Activated CD4-positive, alpha-beta T cell treated with anti-CD3 and anti-CD28 coated beads for 36 hours (primary cell): ENCODE results near the gene JMJD6. TPM values are rescaled to one million over a fixed set of nuclear protein-coding genes. Genes with fewer than 3 reads are reported as not detected.
"Not testable (repeated sequence)": the region's sequence is repeated elsewhere in the genome, so short reads cannot be mapped to it uniquely, and the experiment has no call there.

Experiments used
- ATAC-seq: fragments of 200-7000 bp; cut with Tn5 transposase; one replicate; pipeline ENCODE4 v1.10.0; 2021; ENCODE audit warnings: mild to moderate bottlenecking, moderate library complexity
- CTCF ChIA-PET: fragments of 350-600 bp; sonication (Branson Sonifier 250); formaldehyde crosslinking; loops from one replicate; lab custom pipeline; 2021; ENCODE audit warnings: antibody characterized with exemption; lab: Charles Lee
- POLR2A ChIA-PET: fragments of 350-600 bp; sonication (Branson Sonifier 250); formaldehyde crosslinking; loops from one replicate; lab custom pipeline; 2021; ENCODE audit warnings: antibody characterized with exemption, inconsistent platforms; lab: Charles Lee
- DNase-seq: peaks from one replicate; pipeline ENCODE4 v3.0.0-alpha.2; 2020
- H3K27ac Mint-ChIP-seq: one replicate; pipeline ENCODE4 v1.8.0; 2021; ENCODE audit warnings: mixed read lengths
- H3K27me3 Mint-ChIP-seq: one replicate; pipeline ENCODE4 v1.8.0; 2021; ENCODE audit warnings: mixed read lengths
- H3K36me3 Mint-ChIP-seq: one replicate; pipeline ENCODE4 v1.8.0; 2021; ENCODE audit warnings: low read depth, mixed read lengths
- H3K4me1 Mint-ChIP-seq: one replicate; pipeline ENCODE4 v1.8.0; 2021; ENCODE audit warnings: mixed read lengths
- H3K4me3 Mint-ChIP-seq: one replicate; pipeline ENCODE4 v1.8.0; 2021; ENCODE audit warnings: mild to moderate bottlenecking, moderate library complexity, mixed read lengths
- H3K9me3 Mint-ChIP-seq: one replicate; pipeline ENCODE4 v1.8.0; 2021; ENCODE audit warnings: low read depth, mixed read lengths
- intact Hi-C, 2 experiments: fragments of 100-400 bp; cut with DNase I in 1 of 2; cut with micrococcal nuclease in 1 of 2; formaldehyde crosslinking; loops; one replicate each; pipeline versions ENCODE4 v1.14.2 to v1.15.1; 2022 to 2024; cut with DNase I, micrococcal nuclease
- total RNA-seq, 2 experiments: library from RNA; stranded (reverse); gene quantifications; one replicate each; pipeline ENCODE4 v1.2.3, GENCODE V29; 2021

Gene JMJD6
- total RNA-seq, 2 experiments from 2014 or later: 51.3 to 65.5 TPM

- Mint-ChIP-seq H3K27me3 (no peaks in the 10 kb centered on the region), H3K4me1 (peaks cover 40% of the 10 kb centered on the region), H3K36me3 (peaks cover 59% of the 10 kb centered on the region), H3K9me3 (no peaks in the 10 kb centered on the region), H3K27ac (peak overlapping the region; percentile 81), H3K4me3 (peak overlapping the region; percentile 9)
- peak; percentile 76 for DNase-seq
- ChIA-PET POLR2A (interaction anchor here (0.6 to 1.3 kb wide), 2 partner anchors 10 to 37 kb away, joined by 4 to 6 read pairs; partner anchors contain the start of genes JMJD6 and METTL23), CTCF (interaction anchor here (0.7 to 1.8 kb wide), 7 partner anchors 10 to 269 kb away, joined by 3 to 7 read pairs (median 4); partner anchors contain the start of genes JMJD6 and METTL23)
- intact Hi-C loops: loop anchor here (1.0 to 10.0 kb wide), 3 partner anchors 10 to 191 kb away; partner anchors contain the start of genes JMJD6 (in 2 of the 2) and METTL23 (in 2 of the 2)
- peak; percentile 84 for ATAC-seq
These were observed 10.1 kb downstream of the JMJD6 start for GRCh38 chr17:76716146-76716838.

DNA sequence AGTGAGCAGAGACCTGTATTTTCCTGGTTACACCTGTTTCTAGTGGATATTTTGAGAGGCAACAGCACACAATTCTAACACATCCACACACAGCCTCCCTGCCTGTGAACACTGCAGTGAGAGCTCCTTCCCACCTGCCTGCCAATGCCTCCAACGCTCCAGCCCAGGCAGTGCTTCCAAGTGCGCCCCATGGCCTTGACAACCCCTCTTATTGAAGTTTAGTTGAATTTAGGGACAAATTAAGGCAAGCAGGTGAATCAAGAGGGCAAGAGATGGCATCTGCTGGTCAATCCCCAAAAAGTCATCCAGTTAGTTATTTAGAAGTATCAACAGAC, 10.9 kb downstream of the JMJD6 start:
- Mint-ChIP-seq H3K4me1 (peaks cover 39% of the 10 kb centered on the region), H3K9me3 (no peaks in the 10 kb centered on the region), H3K27ac (peak overlapping the region; percentile 81), H3K27me3 (no peaks in the 10 kb centered on the region), H3K4me3 (no peak overlapping the region), H3K36me3 (peaks cover 51% of the 10 kb centered on the region)
- DNase-seq: no peak
- ChIA-PET POLR2A (interaction anchor here (1.3 kb wide), 1 partner anchor 11 kb away, joined by 6 read pairs; the partner anchor contains the start of genes JMJD6 and METTL23), CTCF (interaction anchor here (1.0 to 4.8 kb wide), 5 partner anchors 9 to 192 kb away, joined by 3 to 22 read pairs (median 6); partner anchors contain the start of genes JMJD6 and METTL23)
- ATAC-seq: no peak
- intact Hi-C loops: loop anchor here (2.0 to 10.0 kb wide), 2 partner anchors 191 to 193 kb away; no protein-coding TSS in a partner anchor

DNA sequence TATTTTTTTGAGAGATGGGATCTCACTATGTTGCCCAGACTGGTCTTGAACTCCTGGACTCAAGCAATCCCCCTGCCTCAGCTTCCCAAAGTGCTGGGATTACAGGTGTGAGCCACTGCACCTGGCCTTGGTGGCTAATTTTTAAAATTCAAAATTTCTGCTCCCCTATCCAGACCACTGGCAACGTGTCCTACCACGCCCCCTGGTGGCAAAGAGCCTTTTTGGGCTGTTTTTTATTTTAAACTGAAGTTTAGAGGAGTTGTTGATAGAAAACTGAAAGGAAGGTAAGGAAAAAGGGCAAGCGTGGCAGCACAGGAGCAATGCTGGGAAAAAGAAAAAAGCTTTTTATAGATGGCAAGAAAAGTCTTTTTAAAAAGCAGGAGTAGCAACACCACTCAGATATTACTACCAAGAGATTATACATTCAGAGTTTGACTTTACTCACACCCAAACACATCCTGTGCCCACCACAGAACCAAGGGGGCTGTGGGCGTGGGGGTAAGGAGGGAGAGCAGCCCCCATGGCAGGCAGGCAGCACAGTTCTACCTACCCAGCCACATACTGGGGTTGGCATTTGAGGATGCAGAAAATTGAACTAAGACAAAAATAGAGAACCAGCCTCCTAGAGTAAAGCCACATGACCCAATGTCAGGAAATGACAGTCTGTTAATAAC, 11.4 kb downstream of the JMJD6 start:
- H3K36me3 Mint-ChIP-seq: peaks cover 46% of the 10 kb centered on the region
- no peaks in the 10 kb centered on the region for H3K9me3 Mint-ChIP-seq
- DNase-seq: peak; percentile 87
- no peak for ATAC-seq
- ChIA-PET POLR2A (no interaction called here), CTCF (interaction anchor here (0.6 to 4.8 kb wide), 10 partner anchors 9 to 1383 kb away, joined by 3 to 22 read pairs (median 4); partner anchors contain the start of genes JMJD6 and METTL23)
- H3K4me1 Mint-ChIP-seq: peaks cover 38% of the 10 kb centered on the region
- peak overlapping the region; percentile 68 for H3K27ac Mint-ChIP-seq
- H3K4me3 Mint-ChIP-seq: no peak overlapping the region
- intact Hi-C loops: loop anchor here (2.0 to 10.0 kb wide), 4 partner anchors 158 to 333 kb away; partner anchors contain the start of gene SPHK1 (in 1 of the 2)
- H3K27me3 Mint-ChIP-seq: no peaks in the 10 kb centered on the region

GRCh38 chr17:76714336-76714735, 12.1 kb downstream of the JMJD6 start:
- no peaks in the 10 kb centered on the region for H3K9me3 Mint-ChIP-seq
- peaks cover 43% of the 10 kb centered on the region for H3K4me1 Mint-ChIP-seq
- ATAC-seq (no peak), DNase-seq (no peak)
- ChIA-PET POLR2A (interaction anchor here (1.7 to 1.8 kb wide), 2 partner anchors 12 to 18 kb away, joined by 3 to 5 read pairs; partner anchors contain the start of genes JMJD6 and METTL23), CTCF (interaction anchor here (0.6 to 4.8 kb wide), 20 partner anchors 9 to 1382 kb away, joined by 3 to 22 read pairs (median 4); partner anchors contain the start of genes JMJD6, METTL23 and MFSD11)
- no peak overlapping the region for H3K4me3 Mint-ChIP-seq
- intact Hi-C loops: loop anchor here (2.0 to 10.0 kb wide), 4 partner anchors 157 to 332 kb away; partner anchors contain the start of gene SPHK1 (in 1 of the 2)
- H3K36me3 Mint-ChIP-seq: peaks cover 40% of the 10 kb centered on the region
- H3K27me3 Mint-ChIP-seq: no peaks in the 10 kb centered on the region
- H3K27ac Mint-ChIP-seq: no peak overlapping the region

DNA sequence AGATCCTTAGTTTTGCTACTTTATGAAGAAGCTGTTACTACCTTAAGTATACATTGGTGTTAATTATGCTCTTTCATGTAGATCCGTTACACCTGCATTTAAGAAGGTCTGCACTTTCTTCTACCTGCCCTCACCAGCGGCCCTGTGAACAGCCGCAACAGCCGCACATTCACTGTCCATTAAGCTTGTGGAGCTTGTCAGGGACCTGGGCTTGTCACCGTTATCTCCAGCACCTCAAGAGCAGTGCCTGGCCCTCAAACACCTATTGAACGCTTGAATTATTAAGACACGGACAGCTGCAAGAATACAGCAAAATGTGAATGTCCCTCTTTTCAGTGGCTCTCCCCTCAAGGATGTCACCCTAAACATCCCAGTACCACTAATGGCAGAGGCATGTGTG, 12.6 kb downstream of the JMJD6 start:
- H3K4me3 Mint-ChIP-seq: no peak overlapping the region
- H3K9me3 Mint-ChIP-seq: no peaks in the 10 kb centered on the region
- intact Hi-C loops: loop anchor here (2.0 to 10.0 kb wide), 4 partner anchors 156 to 331 kb away; partner anchors contain the start of gene SPHK1 (in 1 of the 2)
- CTCF ChIA-PET: interaction anchor here (0.6 to 4.8 kb wide), 25 partner anchors 8 to 374 kb away, joined by 3 to 22 read pairs (median 4); partner anchors contain the start of genes JMJD6, METTL23 and MFSD11
- no peak for ATAC-seq
- no peaks in the 10 kb centered on the region for H3K27me3 Mint-ChIP-seq
- POLR2A ChIA-PET: interaction anchor here (1.3 to 1.8 kb wide), 3 partner anchors 11 to 19 kb away, joined by 3 to 8 read pairs (median 5); partner anchors contain the start of genes JMJD6 and METTL23
- H3K4me1 Mint-ChIP-seq: peaks cover 44% of the 10 kb centered on the region
- no peak for DNase-seq
- peaks cover 35% of the 10 kb centered on the region for H3K36me3 Mint-ChIP-seq
- H3K27ac Mint-ChIP-seq: no peak overlapping the region

DNA sequence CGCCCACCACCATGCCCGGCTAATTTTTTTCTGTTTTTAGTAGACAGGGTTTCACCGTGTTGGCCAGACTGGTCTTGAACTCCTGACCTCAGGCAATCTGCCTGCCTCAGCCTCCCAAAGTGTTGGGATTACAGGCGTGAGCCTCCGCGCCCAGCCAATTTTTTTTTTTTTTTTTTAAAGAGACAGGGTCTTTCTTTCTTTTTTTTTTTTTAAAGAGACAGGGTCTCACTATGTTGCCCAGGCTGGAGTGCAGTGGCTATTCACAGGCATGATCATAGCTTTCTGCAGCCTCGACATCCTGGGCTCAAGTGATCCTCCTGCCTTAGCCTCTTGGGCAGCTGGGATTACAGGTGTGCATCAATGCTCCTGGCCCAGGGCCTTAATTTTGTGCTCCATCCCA, 14.1 kb downstream of the JMJD6 start:
- CTCF ChIA-PET: interaction anchor here (0.6 to 4.8 kb wide), 10 partner anchors 12 to 679 kb away, joined by 3 to 22 read pairs (median 6); partner anchors contain the start of genes JMJD6 and METTL23
- H3K27me3 Mint-ChIP-seq, H3K9me3 Mint-ChIP-seq, ATAC-seq, DNase-seq, H3K27ac Mint-ChIP-seq, H3K4me3 Mint-ChIP-seq: not testable (repeated sequence)
- peaks cover 44% of the 10 kb centered on the region for H3K4me1 Mint-ChIP-seq
- POLR2A ChIA-PET: interaction anchor here (0.7 to 1.8 kb wide), 3 partner anchors 12 to 24 kb away, joined by 3 to 8 read pairs (median 3); partner anchors contain the start of genes JMJD6 and METTL23
- H3K36me3 Mint-ChIP-seq: peaks cover 25% of the 10 kb centered on the region
- intact Hi-C loops: loop anchor here (5.0 to 10.0 kb wide), 3 partner anchors 155 to 330 kb away; partner anchors contain the start of gene SPHK1 (in 1 of the 2)

- peaks cover 15% of the 10 kb centered on the region for H3K36me3 Mint-ChIP-seq
- intact Hi-C loops: loop anchor here (1.0 to 10.0 kb wide), 5 partner anchors 15 to 329 kb away; partner anchors contain the start of genes JMJD6 (in 1 of the 2), METTL23 (in 1 of the 2) and SPHK1 (in 1 of the 2)
- DNase-seq (peak; percentile 81), ATAC-seq (peak; percentile 74)
- CTCF ChIA-PET: interaction anchor here (0.7 to 4.8 kb wide), 6 partner anchors 14 to 155 kb away, joined by 3 to 22 read pairs (median 4); partner anchors contain the start of genes JMJD6 and METTL23
- no peaks in the 10 kb centered on the region for H3K9me3 Mint-ChIP-seq
- POLR2A ChIA-PET: interaction anchor here (0.6 kb wide), 1 partner anchor 8 kb away, joined by 3 read pairs; no protein-coding TSS in a partner anchor
- H3K27me3 Mint-ChIP-seq: no peaks in the 10 kb centered on the region
- peak within 1 kb of the TSS; percentile 67 for H3K4me3 Mint-ChIP-seq
- H3K4me1 Mint-ChIP-seq: peaks cover 38% of the 10 kb centered on the region
- no peak within 1 kb of the TSS for H3K27ac Mint-ChIP-seq
These were observed 15.4 kb downstream of the JMJD6 start, which contains the start of gene MXRA7 for GRCh38 chr17:76710863-76711611. MXRA7 (minus strand) TSS chr17:76710965; CDS start chr17:76710946, 19 bp downstream.

GRCh38 chr17:76709951-76710862, 16.2 kb downstream of the JMJD6 start:
- Mint-ChIP-seq H3K4me1 (peaks cover 29% of the 10 kb centered on the region), H3K4me3 (peak overlapping the region; percentile 66), H3K36me3 (peaks cover 11% of the 10 kb centered on the region)
- intact Hi-C loops: loop anchor here (2.0 to 10.0 kb wide), 4 partner anchors 39 to 328 kb away; partner anchors contain the start of gene SPHK1 (in 1 of the 2)
- H3K27ac Mint-ChIP-seq, DNase-seq, H3K9me3 Mint-ChIP-seq, H3K27me3 Mint-ChIP-seq: not testable (repeated sequence)
- ATAC-seq: peak; percentile 24
- ChIA-PET CTCF (interaction anchor here (0.9 to 1.2 kb wide), 2 partner anchors 7 to 154 kb away, joined by 3 to 4 read pairs; no protein-coding TSS in a partner anchor), POLR2A (interaction anchor here (0.6 kb wide), 1 partner anchor 9 kb away, joined by 3 read pairs; no protein-coding TSS in a partner anchor)
